HG02884 (cell line): ENCODE results near the gene RC3H2.
"Not testable (repeated sequence)": the region's sequence is repeated elsewhere in the genome, so short reads cannot be mapped to it uniquely, and the experiment has no call there.

ENCODE experiments used
- ATAC-seq: cut with Tn5 transposase; IDR thresholded peaks from one replicate; pipeline ENCODE4 v1.9.1; 2021; ENCODE audit warnings: mild to moderate bottlenecking, moderate library complexity; ENCODE audit not compliant: unreplicated experiment

The RC3H2 gene

GRCh38 chr9:122929796-122930354, 24.7 kb upstream of the RC3H2 start:
- ATAC-seq = no peak

DNA sequence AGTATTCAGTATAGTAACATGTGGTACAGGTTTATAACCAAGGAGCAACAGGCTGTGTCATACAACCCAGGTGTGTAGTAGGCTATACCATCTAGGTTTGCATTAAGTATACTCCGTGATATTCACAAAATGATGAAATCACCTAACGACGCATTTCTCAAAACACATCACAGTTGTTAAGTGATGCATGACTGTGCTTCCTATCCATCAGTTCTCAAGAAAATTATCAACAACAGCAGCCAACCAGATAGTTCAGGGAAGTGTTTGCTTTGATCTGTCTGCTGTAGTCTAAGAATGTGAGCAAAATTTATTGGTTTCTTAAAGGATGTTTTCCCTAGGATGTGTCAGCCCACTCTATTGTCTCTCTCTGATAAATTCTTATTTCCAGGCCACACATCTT, 18.8 kb upstream of the RC3H2 start:
- no peak for ATAC-seq

- no peak for ATAC-seq
Observed at GRCh38 chr9:122922713-122923112, 17.6 kb upstream of the RC3H2 start.

- ATAC-seq = no peak
Observed at GRCh38 chr9:122918310-122918709, 13.2 kb upstream of the RC3H2 start.

- ATAC-seq = peak; percentile 94
Observed at GRCh38 chr9:122912964-122913673, 8.0 kb upstream of the RC3H2 start, which contains the start of gene ZBTB6. Gene ZBTB6 (minus strand): TSS chr9:122913323. CDS start chr9:122912072, 1,251 bp downstream.

DNA sequence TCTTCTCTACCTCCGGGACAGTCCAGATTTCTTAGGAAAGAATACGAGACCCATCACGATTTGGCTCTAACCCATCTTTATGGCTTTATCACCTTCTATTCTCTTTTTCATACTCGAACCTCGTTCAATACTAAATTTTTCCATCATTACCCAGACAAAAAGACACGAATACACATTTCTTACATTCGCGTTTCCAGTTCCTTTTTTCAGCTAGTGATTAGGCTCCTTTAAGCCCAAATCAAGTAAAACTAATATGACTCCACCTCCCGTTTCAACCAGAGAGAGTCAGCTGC, 7.5 kb upstream of the RC3H2 start:
- ATAC-seq = no peak

DNA sequence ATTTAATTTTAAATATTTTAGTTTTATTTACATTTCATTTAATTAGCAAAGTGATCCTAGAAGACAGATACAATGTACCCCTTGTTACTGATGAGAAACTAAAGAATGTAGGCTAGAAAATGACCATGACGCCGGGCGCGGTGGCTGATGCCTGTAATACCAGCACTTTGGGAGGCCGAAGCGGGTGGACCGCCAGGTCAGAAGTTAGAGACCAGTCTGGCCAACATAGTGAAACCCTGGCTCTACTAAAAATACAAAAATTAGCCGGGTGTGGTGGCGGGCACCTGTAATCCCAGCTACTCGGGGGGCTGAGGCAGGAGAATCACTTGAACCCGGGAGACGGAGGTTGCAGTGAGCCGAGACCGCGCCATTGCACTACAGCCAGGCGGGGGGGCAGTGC, 963 bp upstream of the RC3H2 start:
- not testable (repeated sequence) for ATAC-seq

- peak; percentile 10 for ATAC-seq
Observed at GRCh38 chr9:122904466-122904822, 715 bp downstream of the RC3H2 start.

DNA sequence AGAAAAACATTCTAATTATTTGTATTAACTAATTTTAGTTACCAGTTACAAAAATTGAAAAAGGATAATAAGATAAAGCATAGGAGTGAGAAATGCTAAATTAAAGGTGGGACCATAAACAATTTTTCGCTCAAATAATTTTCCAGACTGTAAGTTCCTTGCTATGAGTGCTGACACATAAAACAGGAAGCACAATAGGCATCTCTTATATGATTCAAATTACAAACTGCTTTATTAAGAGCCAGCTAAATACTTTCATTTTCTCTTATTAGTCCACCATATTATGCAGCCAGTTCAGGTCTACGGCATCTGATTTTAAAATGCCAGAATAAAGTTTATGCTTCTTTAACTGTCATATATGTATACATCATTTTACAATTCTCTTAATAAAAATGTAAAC, 4.4 kb downstream of the RC3H2 start:
- ATAC-seq = no peak

DNA sequence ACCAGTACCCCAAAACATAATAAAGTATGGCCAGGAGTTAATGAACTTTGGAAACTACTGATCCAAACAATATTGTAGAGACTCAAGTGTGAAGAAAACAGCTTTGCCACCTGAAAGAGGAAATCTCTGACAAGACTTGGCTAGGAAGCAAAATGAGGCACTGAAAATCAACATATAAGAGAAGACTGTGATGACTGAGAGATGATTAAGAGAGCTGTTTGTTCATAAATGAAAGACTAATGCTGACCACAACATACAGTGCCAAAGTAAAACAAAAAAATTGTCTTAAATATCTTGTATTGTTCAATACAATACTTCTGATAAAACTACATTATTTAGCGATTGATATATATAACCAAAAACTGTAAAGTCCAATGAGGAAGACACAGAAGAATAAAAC, 7.2 kb downstream of the RC3H2 start:
- no peak for ATAC-seq

GRCh38 chr9:122888480-122888879, 16.7 kb downstream of the RC3H2 start:
- ATAC-seq = no peak

DNA sequence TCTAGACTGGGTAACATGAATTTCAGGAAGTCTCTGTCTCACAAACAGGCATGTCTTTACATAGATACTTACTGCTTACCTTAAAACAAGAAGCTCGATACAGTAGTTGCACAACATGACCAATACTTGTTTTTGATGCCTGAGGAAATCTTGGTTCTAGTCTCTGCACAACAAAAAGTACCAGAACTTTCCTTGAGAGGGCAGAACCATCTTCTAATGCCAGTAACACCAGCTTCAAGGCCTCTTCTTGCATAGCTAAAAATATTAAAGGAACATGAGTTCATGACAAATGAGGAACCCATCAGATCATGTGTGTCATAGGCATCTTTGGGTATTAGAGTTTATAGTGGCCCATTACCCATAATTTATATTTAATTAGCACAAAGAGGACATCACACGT, 22.0 kb downstream of the RC3H2 start:
- no peak for ATAC-seq

DNA sequence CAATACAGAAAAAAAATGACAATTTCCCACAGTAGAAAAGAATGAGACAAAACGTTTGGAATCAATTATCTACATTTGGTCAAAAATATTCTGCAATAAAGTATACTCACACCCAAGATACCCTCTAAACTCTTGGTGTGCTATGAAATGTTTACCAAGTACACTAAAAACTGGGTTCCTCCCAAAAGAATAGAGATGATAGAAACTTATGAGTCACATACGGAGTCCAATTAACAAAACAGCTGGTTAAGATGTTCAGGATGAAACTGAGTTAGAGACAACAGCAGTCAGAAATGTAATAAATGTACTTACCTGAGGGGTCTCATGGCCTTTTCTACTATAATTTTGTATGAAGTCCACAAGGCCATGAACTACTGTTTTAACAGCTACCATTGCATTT, 25.7 kb downstream of the RC3H2 start:
- ATAC-seq = no peak

DNA sequence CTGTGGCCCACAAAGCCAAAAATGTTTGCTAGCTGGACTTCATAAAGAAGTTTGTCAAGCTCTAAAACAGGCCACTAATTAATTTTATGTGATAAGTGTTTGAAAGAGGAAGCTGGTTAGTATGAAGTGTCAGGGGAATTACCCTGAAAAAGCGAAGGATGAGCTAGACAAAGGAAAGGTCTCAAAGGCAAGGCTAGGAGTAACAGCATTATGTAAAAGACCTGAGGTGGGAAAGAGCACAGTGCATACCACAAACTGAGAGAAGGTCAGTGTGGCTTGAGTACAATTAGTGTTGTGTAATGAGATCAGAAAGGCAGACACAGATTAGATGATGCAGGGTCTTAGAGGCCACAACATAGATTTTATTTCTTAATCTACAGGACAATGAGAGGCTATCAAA, 29.6 kb downstream of the RC3H2 start:
- ATAC-seq = no peak

- ATAC-seq = not testable (repeated sequence)
Observed at GRCh38 chr9:122867276-122867675, 37.9 kb downstream of the RC3H2 start.

DNA sequence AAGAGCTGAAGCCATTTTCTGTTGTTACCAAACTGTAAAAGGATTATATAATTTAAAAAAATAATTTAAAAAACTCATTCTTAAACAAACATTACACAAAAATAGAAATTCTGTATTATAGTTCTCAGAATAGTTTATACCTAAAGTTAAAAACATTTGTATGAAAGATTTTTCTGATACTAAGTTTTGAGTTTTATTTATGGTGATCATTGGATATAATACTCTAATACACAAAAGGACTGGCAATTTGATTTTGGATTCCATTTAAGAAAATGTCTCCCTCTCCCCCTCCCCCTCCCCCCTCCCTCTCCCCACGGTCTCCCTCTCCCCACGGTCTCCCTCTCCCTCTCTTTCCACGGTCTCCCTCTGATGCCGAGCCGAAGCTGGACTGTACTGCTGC, 39.1 kb downstream of the RC3H2 start:
- ATAC-seq = no peak

- no peak for ATAC-seq
Observed at GRCh38 chr9:122865300-122865699, 39.9 kb downstream of the RC3H2 start.

DNA sequence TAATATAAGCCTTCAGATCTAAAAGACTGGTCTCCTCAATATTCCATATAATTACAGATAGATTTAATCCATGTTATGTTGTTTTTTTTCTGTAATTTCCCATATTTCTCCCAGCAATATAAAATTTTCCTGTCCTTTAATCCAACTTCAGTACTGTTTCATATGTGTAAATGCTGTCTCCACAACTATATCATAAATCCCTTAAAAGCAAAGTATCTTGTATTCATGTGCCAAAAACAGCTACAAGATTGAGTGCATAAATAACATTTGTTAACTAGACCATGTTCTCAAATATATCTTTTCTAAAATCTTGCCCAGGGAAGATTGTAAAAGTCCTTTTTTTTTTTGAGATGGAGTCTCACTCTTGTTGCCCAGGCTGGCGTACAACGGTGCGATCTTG, 41.8 kb downstream of the RC3H2 start:
- ATAC-seq = no peak

- no peak for ATAC-seq
Observed at GRCh38 chr9:122860319-122861142, 44.6 kb downstream of the RC3H2 start.

GRCh38 chr9:122857815-122858214, 47.3 kb downstream of the RC3H2 start:
- no peak for ATAC-seq

- not testable (repeated sequence) for ATAC-seq
Observed at GRCh38 chr9:122852085-122852786, 52.9 kb downstream of the RC3H2 start.
